GM18951 (cell line): Measurements from ENCODE around the gene FBXL4.

Experiments used
- POLR2A ChIP-seq: IDR thresholded peaks from 4 replicates; pipeline ENCODE4 v1.6.1; 2011; ENCODE audit warnings: mild to moderate bottlenecking; ENCODE audit not compliant: insufficient read length, insufficient read depth; ENCODE audit errors: extremely low read depth
- in situ Hi-C: fragments of 300-500 bp; cut with MboI; formaldehyde crosslinking; loops from one replicate; pipeline ENCODE4 v1.12.0; 2022; ENCODE audit warnings: low sequenced_read_pairs, mixed read lengths, inconsistent platforms; ENCODE audit not compliant: unreplicated experiment

FBXL4 gene

GRCh38 chr6:98846021-98846380, 101.7 kb downstream of the FBXL4 start:
- in situ Hi-C loops = loop anchor here (25.0 kb wide), 1 partner anchor 1616 kb away; the partner anchor contains the start of gene SIM1
- no peak for TF ChIP-seq POLR2A

GRCh38 chr6:98845211-98846020, 102.3 kb downstream of the FBXL4 start:
- in situ Hi-C loops = loop anchor here (25.0 kb wide), 1 partner anchor 1617 kb away; the partner anchor contains the start of gene SIM1
- TF ChIP-seq POLR2A = no peak

- TF ChIP-seq POLR2A = no peak
- in situ Hi-C loops = loop anchor here (25.0 kb wide), 1 partner anchor 1618 kb away; the partner anchor contains the start of gene SIM1
These were observed 103.2 kb downstream of the FBXL4 start for GRCh38 chr6:98844244-98845210.

- TF ChIP-seq POLR2A = no peak
- in situ Hi-C loops = loop anchor here (25.0 kb wide), 1 partner anchor 1619 kb away; the partner anchor contains the start of gene SIM1
These were observed 104.2 kb downstream of the FBXL4 start for GRCh38 chr6:98843271-98844243.

- no peak for TF ChIP-seq POLR2A
- in situ Hi-C loops = loop anchor here (25.0 kb wide), 1 partner anchor 1620 kb away; the partner anchor contains the start of gene SIM1
These were observed 105.2 kb downstream of the FBXL4 start for GRCh38 chr6:98842342-98843180.

GRCh38 chr6:98841621-98842341, 106.0 kb downstream of the FBXL4 start:
- no peak for TF ChIP-seq POLR2A
- in situ Hi-C loops = loop anchor here (25.0 kb wide), 1 partner anchor 1621 kb away; the partner anchor contains the start of gene SIM1

GRCh38 chr6:98840996-98841513, 106.7 kb downstream of the FBXL4 start:
- no peak for TF ChIP-seq POLR2A
- in situ Hi-C loops = loop anchor here (25.0 kb wide), 1 partner anchor 1621 kb away; the partner anchor contains the start of gene SIM1

- in situ Hi-C loops = loop anchor here (25.0 kb wide), 1 partner anchor 1622 kb away; the partner anchor contains the start of gene SIM1
These were observed 107.4 kb downstream of the FBXL4 start for GRCh38 chr6:98840385-98840784.

GRCh38 chr6:98839781-98840361, 107.9 kb downstream of the FBXL4 start:
- in situ Hi-C loops = loop anchor here (25.0 kb wide), 1 partner anchor 1622 kb away; the partner anchor contains the start of gene SIM1
- TF ChIP-seq POLR2A = no peak

More at GRCh38 chr6:98840385-98840784, 107.4 kb downstream of the FBXL4 start:
- TF ChIP-seq POLR2A = no peak

GRCh38 chr6:98838975-98839374, 108.8 kb downstream of the FBXL4 start:
- TF ChIP-seq POLR2A = no peak
- in situ Hi-C loops = loop anchor here (25.0 kb wide), 1 partner anchor 1623 kb away; the partner anchor contains the start of gene SIM1
